GM12801 (cell line): ENCODE measurements around the gene PCDHGB2.

Experiments used
- TF ChIP-seq, protein P1 (sequence below): IDR thresholded peaks from one replicate; pipeline ENCODE4 v1.5.1; 2011; ENCODE audit warnings: control low read depth; ENCODE audit not compliant: insufficient read length; ENCODE audit errors: extremely low read depth

The PCDHGB2 gene

DNA sequence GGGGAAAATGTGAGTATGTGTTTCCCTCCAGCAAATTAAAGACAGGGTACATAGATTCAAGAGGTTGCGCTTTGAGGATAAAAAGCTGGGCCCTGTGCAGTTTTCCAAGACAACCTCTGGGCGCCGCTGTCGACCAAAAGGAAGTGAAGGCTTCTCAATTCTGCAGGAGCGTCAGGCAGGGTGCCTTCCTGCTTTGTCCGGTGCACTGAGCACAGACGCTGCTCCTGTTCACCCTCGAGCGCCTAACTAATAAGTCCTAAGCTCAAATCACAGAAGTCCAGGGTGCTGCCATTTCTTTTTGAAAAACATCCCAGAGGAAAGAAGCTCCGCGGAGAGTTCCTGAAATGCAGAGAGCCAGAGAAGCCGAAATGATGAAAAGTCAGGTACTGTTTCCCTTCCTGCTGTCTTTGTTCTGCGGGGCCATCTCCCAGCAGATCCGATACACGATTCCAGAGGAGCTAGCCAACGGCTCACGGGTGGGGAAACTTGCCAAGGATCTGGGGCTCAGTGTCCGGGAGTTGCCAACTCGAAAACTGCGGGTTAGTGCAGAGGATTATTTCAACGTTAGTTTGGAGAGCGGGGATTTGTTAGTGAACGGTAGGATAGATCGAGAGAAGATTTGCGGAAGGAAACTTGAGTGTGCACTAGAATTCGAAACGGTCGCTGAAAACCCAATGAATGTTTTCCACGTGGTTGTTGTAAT lies 9.7 kb upstream of the PCDHGB2 start, which contains the start of gene PCDHGB1:
PCDHGB1 (plus strand) TSS at position 183 of the 703 bp plus-strand sequence; CDS start at position 345, 162 bp downstream.
- TF ChIP-seq, protein P1, sequence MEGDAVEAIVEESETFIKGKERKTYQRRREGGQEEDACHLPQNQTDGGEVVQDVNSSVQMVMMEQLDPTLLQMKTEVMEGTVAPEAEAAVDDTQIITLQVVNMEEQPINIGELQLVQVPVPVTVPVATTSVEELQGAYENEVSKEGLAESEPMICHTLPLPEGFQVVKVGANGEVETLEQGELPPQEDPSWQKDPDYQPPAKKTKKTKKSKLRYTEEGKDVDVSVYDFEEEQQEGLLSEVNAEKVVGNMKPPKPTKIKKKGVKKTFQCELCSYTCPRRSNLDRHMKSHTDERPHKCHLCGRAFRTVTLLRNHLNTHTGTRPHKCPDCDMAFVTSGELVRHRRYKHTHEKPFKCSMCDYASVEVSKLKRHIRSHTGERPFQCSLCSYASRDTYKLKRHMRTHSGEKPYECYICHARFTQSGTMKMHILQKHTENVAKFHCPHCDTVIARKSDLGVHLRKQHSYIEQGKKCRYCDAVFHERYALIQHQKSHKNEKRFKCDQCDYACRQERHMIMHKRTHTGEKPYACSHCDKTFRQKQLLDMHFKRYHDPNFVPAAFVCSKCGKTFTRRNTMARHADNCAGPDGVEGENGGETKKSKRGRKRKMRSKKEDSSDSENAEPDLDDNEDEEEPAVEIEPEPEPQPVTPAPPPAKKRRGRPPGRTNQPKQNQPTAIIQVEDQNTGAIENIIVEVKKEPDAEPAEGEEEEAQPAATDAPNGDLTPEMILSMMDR, result no peak

DNA sequence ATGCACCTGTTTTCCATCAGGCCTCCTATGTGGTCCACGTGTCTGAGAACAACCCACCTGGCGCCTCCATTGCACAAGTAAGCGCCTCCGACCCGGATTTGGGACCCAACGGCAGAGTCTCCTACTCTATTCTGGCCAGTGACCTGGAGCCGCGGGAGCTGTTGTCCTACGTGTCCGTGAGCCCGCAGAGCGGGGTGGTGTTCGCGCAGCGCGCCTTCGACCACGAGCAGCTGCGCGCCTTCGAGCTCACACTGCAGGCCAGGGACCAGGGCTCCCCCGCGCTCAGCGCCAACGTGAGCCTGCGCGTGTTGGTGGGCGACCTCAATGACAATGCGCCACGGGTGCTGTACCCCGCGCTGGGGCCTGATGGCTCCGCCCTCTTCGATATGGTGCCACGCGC lies 8.2 kb upstream of the PCDHGB2 start:
- TF ChIP-seq, protein P1, result no peak

DNA sequence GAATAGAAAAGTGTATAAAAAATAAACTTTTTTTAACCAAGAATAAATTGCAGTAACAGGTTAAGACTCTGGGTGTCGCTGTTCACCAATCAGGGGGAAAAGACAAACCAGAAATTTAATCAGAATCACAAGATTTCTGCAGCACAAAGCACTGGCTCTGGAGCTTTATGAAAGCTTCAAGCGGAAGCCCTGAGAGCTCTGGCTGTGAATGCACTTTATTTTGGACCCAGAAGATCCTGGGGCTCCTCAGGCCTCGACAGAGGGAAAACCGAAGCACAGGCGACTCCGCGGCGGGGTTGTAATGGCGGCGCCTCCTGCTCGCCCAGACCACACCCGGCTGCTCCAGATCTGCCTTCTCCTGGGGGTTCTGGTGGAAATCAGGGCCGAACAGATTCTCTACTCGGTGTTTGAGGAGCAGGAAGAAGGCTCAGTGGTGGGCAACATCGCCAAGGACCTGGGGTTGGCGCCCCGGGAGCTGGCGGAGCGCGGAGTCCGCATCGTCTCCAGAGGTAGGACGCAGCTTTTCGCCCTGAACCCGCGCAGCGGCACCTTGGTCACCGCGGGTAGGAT lies 4.8 kb upstream of the PCDHGB2 start, which contains the start of gene PCDHGA4:
PCDHGA4 (plus strand) TSS at position 122 of the 570 bp plus-strand sequence; CDS start at position 209, 87 bp downstream.
- TF ChIP-seq, protein P1, result no peak

DNA sequence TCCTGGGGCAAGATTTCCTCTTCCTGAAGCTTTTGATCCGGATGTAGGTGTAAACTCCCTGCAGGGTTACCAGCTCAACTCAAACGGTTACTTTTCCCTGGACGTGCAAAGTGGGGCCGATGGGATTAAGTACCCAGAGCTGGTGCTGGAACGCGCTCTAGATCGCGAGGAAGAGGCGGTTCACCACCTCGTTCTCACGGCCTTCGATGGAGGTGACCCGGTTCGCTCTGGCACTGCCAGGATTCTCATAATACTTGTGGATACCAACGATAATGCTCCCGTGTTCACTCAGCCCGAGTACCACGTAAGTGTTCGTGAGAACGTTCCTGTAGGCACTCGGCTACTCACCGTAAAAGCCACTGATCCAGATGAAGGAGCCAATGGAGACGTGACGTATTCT lies 4.2 kb upstream of the PCDHGB2 start:
- TF ChIP-seq, protein P1, result no peak

DNA sequence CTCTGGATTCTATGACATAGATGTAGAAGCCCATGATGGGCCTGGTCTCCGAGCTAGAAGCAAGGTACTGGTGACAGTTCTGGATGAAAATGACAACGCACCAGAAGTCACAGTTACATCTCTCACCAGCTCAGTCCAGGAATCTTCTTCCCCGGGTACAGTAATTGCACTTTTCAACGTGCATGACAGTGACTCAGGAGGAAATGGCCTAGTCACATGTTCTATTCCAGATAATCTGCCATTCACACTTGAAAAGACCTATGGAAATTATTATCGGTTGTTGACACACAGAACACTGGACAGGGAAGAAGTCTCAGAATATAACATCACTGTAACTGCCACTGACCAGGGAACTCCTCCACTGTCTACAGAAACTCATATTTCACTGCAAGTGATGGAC lies 3.7 kb upstream of the PCDHGB2 start:
- TF ChIP-seq, protein P1, result no peak

DNA sequence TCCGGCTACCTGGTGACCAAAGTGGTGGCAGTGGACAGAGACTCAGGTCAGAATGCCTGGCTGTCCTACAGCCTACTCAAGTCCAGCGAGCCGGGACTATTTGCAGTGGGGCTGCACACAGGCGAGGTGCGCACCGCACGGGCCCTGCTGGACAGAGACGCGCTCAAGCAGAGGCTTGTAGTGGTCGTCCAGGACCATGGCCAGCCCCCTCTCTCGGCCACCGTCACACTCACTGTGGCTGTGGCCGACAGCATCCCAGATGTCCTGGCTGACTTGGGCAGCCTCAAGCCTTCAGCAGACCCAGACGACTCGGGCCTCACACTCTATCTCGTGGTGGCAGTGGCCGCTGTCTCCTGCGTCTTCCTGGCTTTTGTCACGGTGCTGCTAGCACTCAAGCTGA lies 2.8 kb upstream of the PCDHGB2 start:
- TF ChIP-seq, protein P1, result no peak

DNA sequence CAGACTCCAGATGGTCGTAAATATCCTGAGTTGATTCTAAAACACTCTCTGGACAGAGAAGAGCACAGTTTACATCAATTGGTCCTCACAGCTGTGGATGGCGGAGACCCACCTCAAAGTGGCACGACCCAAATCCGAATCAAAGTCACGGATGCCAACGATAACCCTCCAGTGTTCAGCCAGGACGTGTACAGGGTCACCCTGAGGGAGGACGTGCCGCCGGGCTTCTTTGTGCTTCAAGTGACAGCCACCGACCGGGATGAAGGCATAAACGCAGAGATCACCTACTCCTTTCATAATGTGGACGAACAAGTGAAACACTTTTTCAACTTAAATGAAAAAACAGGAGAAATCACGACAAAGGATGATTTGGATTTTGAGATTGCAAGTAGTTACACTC lies 891 bp downstream of the PCDHGB2 start:
- TF ChIP-seq, protein P1, result no peak
